PC-9 (cell line): Measurements from ENCODE around the gene ERBB4.

Experiments
- EZH2 ChIP-seq: fragments of 200-600 bp; sonication (generic); IDR thresholded peaks from 2 replicates; pipeline ENCODE4 v1.8.0; 2017; ENCODE audit warnings: antibody characterized with exemption, low read depth
- TF ChIP-seq, protein P1 (sequence below): fragments of 200-600 bp; sonication (generic); conservative IDR thresholded peaks from 2 replicates; pipeline ENCODE4 v1.6.1; 2017; ENCODE audit warnings: mixed run types, antibody characterized with exemption, mild to moderate bottlenecking, moderate library complexity

DNA sequence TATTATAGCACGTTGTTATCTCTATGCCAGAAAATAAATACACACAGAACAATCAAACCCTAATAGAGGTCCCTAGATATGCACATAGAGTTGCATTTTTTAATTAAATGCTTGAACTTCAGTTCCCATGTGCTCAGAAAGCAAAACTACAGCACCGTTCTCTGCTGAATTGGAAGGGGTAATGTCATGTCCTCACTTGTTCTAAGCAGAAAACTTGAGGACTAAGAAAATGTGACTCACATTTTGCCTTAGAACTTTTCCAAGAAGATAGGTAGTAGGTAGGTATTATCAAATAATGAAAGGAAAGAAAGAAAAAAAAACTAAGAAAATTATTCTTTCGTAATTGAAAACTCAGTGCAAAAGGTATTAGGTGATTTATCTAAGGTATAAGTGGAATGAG lies 607.3 kb downstream of the ERBB4 start:
- TF ChIP-seq EZH2, result no peak
- TF ChIP-seq, protein P1, sequence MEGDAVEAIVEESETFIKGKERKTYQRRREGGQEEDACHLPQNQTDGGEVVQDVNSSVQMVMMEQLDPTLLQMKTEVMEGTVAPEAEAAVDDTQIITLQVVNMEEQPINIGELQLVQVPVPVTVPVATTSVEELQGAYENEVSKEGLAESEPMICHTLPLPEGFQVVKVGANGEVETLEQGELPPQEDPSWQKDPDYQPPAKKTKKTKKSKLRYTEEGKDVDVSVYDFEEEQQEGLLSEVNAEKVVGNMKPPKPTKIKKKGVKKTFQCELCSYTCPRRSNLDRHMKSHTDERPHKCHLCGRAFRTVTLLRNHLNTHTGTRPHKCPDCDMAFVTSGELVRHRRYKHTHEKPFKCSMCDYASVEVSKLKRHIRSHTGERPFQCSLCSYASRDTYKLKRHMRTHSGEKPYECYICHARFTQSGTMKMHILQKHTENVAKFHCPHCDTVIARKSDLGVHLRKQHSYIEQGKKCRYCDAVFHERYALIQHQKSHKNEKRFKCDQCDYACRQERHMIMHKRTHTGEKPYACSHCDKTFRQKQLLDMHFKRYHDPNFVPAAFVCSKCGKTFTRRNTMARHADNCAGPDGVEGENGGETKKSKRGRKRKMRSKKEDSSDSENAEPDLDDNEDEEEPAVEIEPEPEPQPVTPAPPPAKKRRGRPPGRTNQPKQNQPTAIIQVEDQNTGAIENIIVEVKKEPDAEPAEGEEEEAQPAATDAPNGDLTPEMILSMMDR, result no peak
